Measurements from ENCODE around the gene SCFD2.

The SCFD2 gene

DNA sequence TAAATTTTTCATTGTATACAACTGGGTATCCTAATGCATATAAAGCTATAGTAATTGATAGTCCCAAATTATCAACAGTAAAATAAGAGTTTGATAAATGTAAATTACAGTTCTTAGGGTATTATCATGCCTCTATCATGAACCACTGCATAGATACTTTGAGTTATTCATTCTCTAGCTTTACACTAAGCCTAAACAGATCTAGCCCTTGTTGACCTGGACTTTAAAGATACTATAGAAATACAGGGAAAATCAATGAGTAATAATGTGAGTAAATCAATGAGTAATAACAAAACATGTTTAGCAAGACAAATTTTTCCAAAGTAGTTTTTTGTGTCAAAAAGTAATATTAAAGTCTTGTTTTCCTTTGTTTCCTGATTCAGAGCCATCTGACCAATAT, 228.4 kb downstream of the SCFD2 start:
- DNase-seq (ENCODE audit: insufficient read length, low spot score) (no peak), FAIRE-seq (no peak)
- TF ChIP-seq POLR2A (IDR thresholded peaks at IDR 0.05; ENCODE audit: low read depth, low read length), result no peak

DNA sequence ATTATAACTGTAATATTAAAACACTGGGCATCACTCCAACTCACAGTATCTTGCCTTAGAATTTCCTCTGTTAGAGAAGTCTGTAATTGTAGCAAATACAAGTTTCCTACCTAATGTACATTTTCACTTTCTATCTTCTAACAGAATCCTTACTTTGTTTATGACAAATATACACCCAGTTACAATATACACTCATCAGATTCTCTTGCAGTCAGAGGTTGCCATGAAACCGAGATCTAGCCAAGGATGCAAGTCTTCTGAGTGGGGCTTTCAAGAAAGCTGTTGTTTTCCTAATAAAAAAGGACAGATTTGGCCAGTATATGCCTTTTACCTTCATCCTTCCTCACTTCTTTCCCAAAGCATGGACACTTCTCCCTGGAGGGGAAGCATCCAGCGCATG, 228.9 kb downstream of the SCFD2 start:
- TF ChIP-seq POLR2A (IDR thresholded peaks at IDR 0.05; ENCODE audit: low read depth, low read length), result no peak
- DNase-seq (ENCODE audit: insufficient read length, low spot score) (no peak), FAIRE-seq (no peak)

DNA sequence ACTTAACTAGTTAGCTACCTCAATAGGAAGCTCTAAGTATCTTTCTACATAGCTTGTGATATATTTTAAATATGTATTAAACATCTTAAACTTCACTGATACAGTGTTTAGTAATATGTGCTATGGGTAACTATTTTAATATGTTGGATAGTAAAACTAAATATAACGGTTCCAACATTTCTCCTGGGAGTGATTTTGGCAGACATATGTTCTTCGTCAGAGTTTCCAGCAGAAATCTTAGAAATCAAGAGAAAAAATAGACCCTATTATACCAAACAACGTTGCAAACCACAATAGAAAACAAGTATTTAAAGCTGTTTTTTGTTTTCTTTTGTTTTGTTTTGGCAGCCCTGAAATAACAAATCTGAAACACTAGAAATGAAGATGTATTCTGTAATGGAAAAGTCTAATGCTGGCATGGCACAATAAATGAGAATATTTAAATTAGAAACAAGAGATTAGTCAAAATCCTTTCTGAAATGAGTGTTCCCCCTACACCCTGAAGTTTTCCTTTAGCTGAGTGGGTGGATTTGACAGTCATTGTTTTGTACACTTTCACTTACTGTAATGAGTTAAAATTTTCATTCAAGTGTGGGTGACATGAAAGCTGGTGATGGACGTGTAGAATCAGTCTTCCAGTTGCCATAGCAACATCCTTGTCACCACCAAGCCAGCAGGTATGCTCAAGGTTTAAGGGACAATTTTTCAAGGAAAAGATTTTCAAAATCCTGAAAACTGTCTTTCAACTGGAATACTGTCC, 233.5 kb downstream of the SCFD2 start:
- DNase-seq (ENCODE audit: insufficient read length, low spot score), result no peak
- no peak for TF ChIP-seq POLR2A (IDR thresholded peaks at IDR 0.05; ENCODE audit: low read depth, low read length)
- no peak for FAIRE-seq

DNA sequence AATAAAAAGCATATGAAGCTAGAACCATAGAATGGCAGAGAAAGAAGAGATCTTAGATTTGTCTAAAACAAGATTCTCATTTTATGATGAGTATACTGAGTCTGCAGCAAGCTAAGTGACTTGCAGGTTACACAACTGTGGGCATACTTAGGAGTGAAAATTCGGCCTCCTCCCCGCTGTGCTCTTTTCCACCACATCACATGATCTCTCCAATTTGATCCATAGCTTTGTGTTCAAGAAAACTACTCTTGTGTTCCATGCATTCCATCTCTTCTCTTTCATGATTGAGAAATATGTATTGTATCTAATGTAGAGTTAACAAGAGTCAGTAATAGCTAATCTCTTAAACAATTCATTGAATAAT, 234.3 kb downstream of the SCFD2 start:
- DNase-seq (ENCODE audit: insufficient read length, low spot score), result no peak
- no peak for TF ChIP-seq POLR2A (IDR thresholded peaks at IDR 0.05; ENCODE audit: low read depth, low read length)
- FAIRE-seq, result no peak

DNA sequence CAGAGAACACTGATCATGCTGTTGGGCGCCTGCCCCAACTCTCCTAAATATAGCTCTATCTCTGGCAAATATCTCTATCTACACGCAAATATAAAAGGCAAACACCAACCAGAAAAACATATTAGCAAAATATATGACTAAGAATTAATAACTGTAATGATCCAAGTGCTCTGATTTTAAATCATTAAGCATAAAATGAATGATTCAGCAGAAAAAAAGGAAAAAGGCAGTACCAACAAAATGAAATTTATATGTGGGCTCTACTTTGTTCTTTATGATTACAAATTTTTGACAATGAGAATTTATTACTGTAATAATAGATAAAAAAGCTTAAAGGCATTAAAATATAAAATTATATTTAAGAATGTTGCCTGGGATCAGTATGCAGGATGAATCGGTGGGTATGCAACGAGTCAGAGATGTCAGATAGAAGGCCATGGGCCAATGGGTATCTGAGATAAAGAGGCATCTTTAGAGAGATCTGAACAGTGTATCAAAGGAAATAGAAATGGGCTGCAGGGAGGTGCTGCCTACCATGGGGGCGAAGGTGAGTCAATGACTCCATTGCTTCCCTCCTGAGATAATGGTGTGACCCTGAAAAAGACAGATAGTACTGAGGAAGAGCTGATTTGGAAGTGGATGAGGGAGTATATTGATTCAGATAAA, 234.8 kb downstream of the SCFD2 start:
- TF ChIP-seq POLR2A (IDR thresholded peaks at IDR 0.05; ENCODE audit: low read depth, low read length), result no peak
- FAIRE-seq, result no peak
- no peak for DNase-seq (ENCODE audit: insufficient read length, low spot score)

DNA sequence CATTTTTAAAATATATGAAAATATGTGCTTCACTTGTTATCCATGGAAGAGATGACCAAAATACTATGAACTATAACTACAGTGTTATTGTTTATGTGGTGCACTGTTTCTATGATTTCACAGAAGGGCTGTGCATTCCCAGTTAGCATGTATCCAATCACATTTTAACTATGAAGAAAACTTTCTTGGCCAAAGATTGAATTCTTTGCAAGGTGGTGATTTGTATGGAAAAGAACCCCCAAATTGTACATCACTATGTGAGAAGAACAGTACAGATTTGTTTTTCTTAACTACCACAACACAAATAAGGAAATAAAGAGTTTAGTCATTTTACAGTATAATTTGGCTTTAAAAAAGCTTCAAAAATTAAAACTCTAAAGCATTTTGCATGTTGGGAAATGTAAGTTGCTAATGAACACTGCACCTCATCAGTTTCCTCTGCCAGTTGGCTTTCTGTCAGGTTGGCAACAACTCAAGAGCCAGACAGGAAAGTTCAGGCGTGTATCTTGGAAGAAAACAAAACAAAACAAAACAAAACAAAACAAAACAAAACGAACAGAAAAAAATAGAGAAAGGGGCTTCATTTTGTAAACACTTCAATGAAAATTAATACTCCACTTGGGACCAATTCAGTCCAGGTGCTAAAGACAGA, 237.0 kb downstream of the SCFD2 start:
- FAIRE-seq (no peak), DNase-seq (ENCODE audit: insufficient read length, low spot score) (no peak)
- TF ChIP-seq POLR2A (IDR thresholded peaks at IDR 0.05; ENCODE audit: low read depth, low read length), result no peak

DNA sequence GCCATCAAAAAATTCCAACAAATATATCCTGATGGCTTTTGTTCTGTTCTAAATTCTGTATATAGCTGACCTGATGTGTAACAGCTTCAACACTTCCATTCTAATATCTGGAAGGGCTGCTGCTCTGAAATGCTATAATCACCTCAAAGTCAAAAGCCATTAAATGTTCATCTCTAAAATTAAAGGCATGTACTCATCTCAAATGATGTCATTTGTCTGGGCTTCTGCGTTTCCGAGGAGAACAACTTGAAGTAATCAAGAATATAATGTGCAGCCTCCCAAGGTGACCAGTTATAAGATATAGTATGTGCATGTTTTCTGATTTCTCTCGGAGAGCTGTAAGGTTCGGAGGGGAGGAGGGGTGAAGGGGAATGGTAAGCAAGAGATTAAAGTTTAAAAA, 237.6 kb downstream of the SCFD2 start:
- no peak for TF ChIP-seq POLR2A (IDR thresholded peaks at IDR 0.05; ENCODE audit: low read depth, low read length)
- no peak for FAIRE-seq

DNA sequence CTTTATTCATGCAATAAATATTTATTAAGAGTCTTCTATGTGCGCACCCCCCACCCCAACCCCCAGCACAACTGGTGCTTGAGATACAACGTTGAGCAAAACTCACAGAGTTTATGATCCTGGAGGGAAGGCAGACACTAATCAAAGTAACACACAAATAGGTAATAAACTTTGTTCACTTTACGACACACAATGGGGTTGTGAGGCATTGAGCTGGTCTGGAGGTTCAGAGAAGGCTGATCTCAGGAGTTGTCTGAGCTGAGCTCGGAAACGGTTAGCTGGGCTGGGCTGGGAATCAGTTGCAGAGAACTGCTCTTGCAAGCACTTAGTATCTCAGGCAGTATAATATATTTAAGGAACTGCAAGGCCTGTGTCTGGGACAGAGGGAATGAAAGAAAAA, 238.5 kb downstream of the SCFD2 start:
- FAIRE-seq, result no peak
- TF ChIP-seq POLR2A (IDR thresholded peaks at IDR 0.05; ENCODE audit: low read depth, low read length), result no peak
- DNase-seq (ENCODE audit: insufficient read length, low spot score), result no peak

More for the DNA sequence above, 237.6 kb downstream of the SCFD2 start:
- no peak for DNase-seq (ENCODE audit: insufficient read length, low spot score)

DNA sequence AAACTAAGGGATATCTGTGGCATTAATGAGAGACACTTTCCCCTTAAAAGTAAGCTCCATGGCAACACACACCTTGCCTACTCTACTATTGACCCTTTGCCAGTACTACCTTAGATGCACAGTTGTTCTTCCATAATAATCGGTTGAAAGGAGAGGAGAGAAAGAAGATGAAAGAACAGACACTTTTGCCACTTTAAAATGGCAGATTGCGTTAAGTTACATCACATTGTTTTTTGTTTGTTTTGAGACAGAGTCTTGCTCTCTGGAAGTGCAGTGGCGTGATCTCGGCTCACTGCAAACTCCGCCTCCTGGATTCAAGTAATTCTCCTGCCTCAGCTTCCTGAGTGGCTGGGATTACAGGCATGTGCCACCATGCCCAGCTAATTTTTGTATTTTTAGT, 239.8 kb downstream of the SCFD2 start:
- no peak for TF ChIP-seq POLR2A (IDR thresholded peaks at IDR 0.05; ENCODE audit: low read depth, low read length)
- DNase-seq (ENCODE audit: insufficient read length, low spot score) (no peak), FAIRE-seq (no peak)

DNA sequence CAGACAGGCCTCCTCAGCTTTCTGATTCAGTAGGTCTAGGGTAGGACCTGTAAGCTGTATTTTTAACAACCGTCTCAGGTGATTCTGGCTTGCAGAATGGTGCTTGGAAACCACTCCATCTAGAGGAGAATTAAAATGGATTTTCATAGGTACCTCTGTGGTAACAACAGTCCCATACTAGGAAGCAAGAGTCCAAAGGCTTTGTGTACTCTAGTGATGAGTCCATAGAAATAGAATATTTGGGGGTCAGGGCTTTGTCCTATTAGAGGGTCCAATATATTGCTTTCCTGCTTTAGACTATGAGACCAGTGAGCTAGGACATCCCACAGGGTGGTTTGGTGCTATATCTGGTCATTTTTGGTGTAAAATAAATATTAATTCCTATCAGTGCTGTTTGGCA, 242.0 kb downstream of the SCFD2 start:
- TF ChIP-seq POLR2A (IDR thresholded peaks at IDR 0.05; ENCODE audit: low read depth, low read length), result no peak
- no peak for FAIRE-seq
- no peak for DNase-seq (ENCODE audit: insufficient read length, low spot score)

DNA sequence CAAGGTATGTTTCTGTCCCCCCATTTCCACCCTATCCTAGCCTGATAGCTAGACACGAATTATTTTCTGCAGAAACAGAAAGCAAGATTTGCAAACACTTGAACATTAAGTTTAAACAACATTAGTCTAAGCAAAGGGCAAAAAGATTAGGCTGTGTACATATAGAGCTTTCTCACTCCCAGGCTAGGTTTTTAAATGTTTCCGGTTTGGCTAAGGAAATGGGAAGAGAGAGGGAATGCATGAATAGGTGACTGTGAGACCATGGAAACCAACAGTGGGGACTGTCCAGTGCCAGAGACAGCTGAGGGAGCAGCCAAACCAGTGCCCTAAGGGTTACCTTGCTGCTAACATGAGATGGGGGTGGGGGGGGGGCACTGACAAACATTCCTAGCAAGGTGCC, 242.7 kb downstream of the SCFD2 start:
- DNase-seq (ENCODE audit: insufficient read length, low spot score) (no peak), FAIRE-seq (no peak)
- TF ChIP-seq POLR2A (IDR thresholded peaks at IDR 0.05; ENCODE audit: low read depth, low read length), result no peak

DNA sequence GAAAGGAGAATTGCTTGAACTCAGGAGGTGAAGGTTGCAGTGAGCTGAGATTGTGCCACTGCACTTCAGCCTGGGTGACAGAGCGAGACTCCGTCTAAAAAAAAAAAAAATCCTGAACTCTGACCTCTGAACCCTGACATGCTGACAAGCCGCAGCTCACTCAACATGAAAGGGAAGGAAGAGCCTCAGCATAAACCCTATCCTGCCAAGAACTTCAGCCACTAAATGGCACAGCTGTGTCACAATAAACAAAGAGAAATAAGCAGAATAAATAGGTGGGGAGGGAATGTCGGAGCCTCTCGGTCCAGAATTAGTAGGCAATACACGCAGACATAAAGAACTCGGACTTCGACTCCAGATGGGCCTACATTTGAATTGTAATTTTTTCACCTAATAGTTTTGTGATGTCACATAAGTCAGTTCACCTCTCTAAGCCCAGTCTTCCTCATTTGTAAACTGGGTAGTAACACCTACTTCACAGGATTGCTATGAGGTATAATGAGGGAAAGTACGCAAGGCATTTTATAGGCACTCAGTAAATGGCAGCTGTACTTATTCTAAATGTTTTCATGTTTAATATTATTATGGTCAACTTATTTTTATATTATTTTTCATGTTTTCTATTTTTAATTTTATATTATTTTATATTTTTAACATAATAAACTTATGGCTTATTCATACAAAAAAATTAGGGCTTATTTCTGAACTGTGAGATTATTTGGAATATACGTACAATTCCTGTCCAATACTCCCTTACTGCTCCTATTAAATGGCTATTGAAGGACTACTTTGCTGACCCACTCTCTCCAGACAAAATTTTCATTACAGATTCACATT, 243.4 kb downstream of the SCFD2 start:
- FAIRE-seq (no peak), DNase-seq (ENCODE audit: insufficient read length, low spot score) (no peak)
- TF ChIP-seq POLR2A (IDR thresholded peaks at IDR 0.05; ENCODE audit: low read depth, low read length), result no peak

DNA sequence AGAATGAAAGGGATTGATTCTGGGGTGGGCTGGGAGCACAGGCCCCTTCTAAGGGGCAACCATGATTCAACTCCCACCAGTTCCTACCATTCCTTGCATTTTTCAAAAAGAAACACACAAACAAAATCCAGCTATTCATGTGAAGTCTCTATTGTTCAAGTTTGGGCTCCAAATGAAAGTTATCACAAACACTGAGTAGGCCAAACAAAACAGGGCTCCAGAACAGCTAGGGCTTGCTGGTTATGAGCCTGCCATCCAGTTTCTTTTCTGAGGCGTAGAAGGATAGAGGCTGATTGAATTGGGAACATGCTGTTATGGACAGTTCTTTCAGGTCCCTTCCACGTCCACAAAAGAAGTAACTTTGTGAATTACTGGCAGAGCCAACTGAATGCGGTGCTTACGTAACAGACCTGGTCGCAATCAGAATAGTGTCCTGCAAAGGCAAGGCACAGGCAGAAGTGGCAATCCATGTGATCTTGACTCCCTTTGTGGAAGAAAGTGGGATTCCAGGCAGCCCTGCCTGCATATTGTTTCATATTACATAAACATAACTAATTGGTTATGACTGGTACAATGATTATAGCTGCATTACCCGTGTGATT, 244.5 kb downstream of the SCFD2 start:
- FAIRE-seq, result no peak
- no peak for DNase-seq (ENCODE audit: insufficient read length, low spot score)

DNA sequence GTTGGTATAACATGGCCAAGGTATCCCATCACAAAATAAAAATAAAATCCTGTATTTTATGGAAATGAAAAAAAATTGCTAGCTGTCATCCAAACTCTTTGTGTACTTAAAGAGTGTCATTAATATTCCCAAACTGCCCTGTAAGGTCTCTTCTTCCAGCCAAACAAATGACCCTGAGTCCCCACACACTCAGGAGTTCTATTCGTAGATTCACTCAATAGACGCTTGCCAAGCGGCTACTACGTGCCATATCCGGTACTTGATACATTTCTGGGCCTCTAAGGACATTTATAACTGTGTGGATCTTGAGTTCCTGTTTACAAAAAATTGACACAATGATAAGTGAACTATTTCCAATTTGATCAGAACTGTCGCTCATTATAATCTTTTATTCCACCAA, 245.1 kb downstream of the SCFD2 start:
- FAIRE-seq (no peak), DNase-seq (ENCODE audit: insufficient read length, low spot score) (no peak)
- TF ChIP-seq POLR2A (IDR thresholded peaks at IDR 0.05; ENCODE audit: low read depth, low read length), result no peak

More for the DNA sequence above, 244.5 kb downstream of the SCFD2 start:
- no peak for TF ChIP-seq POLR2A (IDR thresholded peaks at IDR 0.05; ENCODE audit: low read depth, low read length)
